SIG-M5 treated with dmso at 0.1 percent for 504 hours (cell line): ENCODE measurements around the gene ADTRP.

ENCODE experiments used
- DNase-seq: peaks from one replicate; lab custom pipeline; 2025; ENCODE audit not compliant: unreplicated experiment; lab: John Stamatoyannopoulos, UW

The ADTRP gene

GRCh38 chr6:11727998-11728961 lies 50.3 kb downstream of the ADTRP start:
- peak; percentile 86 for DNase-seq

DNA sequence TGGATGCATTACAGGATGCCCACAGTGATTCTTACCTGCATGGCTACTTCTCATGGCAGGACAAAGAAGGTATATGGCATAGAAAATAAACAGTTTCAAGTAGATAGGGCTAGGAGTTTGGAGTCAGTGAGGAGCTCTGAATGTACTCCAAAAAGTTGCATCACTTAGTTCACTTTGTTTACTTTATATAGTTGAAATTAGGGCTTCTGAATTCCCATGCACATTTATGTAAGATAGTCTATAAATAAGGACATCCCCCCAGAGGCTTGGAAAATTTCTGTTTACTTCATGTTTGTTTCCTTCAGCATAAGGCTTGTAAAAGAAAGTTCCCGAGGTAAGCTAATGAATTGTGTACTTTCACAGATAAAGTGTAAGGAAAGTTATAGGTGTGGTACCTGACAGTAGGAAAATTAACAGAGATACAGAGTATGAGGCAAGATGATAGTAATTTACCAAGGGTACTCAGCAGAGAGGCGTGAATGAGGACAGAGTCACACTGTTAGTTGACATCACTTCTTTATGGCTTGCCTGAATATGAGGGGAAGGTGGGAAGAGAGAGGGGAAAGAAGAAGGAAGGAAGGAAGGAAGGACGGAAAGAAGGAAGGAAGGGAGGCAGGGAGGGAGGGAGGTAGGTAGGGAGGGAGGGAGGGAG lies 51.1 kb downstream of the ADTRP start:
- no peak for DNase-seq

DNA sequence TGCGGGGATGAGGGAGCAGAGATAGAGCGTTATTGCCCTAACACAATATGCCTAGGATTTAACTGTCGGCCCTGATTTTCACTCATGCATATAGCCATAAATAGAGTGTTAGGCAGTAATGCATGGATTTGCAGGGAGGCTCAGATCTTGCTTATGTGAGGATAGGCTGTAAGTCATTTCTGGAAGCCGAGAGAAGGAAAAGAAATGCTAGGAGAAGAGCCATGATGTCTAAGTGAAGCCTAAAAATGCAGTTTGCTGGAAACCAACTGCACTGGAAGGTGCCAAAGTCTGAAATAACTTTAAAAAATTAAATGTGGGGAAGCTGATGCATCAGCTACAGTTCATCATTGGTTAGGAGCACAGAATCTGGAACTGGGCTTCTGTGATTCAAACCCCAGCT lies 54.3 kb downstream of the ADTRP start:
- DNase-seq, result no peak

DNA sequence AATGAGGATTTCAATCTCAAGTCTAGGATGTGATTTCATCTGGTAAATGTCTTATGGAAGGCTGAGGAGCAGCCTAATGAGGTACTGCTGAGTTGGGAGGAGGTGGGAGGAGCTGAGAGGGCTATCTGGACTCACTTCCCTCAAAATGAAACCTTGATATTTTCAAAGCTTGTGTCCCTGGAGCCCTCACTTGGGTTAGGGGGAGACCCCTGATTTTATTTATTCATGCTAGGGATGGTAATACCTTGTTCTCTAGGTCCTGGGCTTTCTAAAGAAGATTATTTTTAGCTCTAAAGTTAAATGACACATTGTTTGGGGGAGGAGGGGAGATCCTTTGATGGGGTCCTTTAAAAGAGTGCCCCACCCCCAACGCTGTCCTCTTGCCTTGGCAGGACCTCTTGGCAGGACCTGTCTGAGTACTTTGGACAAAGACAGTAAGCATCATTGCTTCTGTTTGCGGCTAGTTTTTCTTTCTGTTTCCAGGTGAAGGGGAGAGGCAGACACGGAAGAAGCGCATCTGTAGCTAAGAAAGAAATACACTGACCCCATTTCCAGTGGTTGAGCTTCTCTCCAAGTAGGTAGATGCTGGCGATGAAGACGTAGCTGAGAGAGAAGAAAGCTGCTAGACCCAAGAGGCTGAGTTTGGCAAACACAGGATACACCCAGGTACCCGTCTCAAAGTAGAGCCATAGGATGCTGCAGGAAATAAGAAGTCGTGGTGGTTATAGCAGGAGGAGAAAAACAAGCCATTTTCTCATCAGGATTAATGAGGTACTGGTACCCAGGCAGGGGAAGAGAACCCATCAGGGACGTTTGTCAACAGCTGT lies 55.6 kb downstream of the ADTRP start:
- DNase-seq, result no peak

GRCh38 chr6:11722220-11722619 lies 56.4 kb downstream of the ADTRP start:
- no peak for DNase-seq

GRCh38 chr6:11718463-11718862 lies 60.1 kb downstream of the ADTRP start:
- DNase-seq, result no peak

GRCh38 chr6:11718031-11718430 lies 60.6 kb downstream of the ADTRP start:
- DNase-seq, result no peak

DNA sequence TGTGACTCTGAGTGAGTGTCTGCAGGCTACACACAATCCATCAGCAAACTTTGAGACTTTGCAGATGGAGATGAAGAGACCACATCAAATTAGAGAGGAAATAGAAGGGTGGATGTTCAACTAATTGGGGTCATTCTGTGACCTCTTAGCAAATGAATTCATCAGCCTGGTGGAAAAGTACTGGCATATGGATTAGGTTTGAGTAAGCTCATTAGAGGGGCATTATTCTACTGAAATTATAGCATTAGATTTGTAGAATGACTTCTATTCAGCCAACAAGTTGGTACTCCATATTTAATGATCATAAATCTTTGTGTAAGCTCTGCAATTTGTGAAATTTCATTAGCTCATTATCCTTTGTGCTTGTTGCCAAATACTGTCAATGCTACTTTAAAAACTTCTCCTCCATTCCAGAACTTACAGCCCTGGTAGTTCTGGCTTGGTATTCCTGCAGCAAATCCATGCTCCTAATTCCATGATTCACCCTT lies 63.8 kb downstream of the ADTRP start:
- DNase-seq, result no peak

GRCh38 chr6:11714116-11714797 lies 64.3 kb downstream of the ADTRP start:
- DNase-seq, result no peak

GRCh38 chr6:11712760-11713159 lies 65.8 kb downstream of the ADTRP start:
- peak; percentile 86 for DNase-seq

- DNase-seq, result no peak
These were observed 66.5 kb downstream of the ADTRP start for GRCh38 chr6:11711984-11712711.

DNA sequence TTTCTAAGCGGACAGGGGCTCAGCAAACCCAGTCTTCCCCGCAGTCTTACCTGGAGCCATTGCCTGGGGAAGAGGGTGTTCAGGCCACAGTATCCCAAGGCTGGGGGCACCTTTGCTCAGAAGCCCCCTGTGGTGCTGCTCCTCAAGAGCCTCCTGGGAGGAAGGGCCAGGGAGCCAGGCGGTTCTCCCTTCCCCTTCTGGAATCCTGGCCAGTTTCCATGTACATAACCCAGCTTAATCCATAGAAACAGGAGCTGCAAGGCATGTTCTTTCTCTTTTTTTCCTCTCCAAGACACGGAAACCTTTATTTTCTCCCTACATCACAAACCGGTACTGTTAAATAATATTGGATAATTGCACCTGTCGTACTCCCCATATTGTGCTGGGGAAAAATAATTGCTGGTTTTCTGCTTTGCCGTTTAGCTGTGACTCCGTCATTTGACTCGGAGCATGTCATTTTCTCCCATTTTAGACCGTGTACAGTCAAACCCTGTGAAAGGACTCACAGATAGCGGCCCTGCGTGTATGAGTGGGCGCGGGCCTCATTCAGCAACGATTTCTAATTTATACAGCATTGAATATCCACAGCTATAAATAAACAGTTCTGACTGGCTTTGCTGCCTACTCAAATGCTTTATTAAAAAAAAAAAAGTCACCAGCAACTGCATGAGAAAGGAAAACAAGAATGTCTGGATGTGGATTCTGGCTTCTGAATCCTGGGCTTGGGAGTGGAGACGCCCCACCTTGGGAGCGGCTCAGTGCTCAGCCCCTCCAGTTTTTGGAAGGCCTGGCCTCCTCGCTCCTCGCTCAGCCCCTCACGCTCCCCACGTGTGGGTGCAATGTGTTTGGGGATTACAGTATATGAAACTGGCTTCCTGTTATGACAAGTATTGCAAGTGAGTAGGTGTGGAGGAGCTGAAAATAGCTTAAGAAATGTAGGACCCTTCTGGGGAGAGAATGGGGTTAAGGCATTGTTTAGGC lies 67.3 kb downstream of the ADTRP start:
- DNase-seq, result no peak

- DNase-seq, result no peak
These were observed 68.3 kb downstream of the ADTRP start for GRCh38 chr6:11710311-11710761.

GRCh38 chr6:11706171-11706570 lies 72.4 kb downstream of the ADTRP start:
- no peak for DNase-seq

- DNase-seq, result no peak
These were observed 73.1 kb downstream of the ADTRP start for GRCh38 chr6:11705483-11705882.

- DNase-seq, result no peak
These were observed 73.5 kb downstream of the ADTRP start for GRCh38 chr6:11705069-11705468.

DNA sequence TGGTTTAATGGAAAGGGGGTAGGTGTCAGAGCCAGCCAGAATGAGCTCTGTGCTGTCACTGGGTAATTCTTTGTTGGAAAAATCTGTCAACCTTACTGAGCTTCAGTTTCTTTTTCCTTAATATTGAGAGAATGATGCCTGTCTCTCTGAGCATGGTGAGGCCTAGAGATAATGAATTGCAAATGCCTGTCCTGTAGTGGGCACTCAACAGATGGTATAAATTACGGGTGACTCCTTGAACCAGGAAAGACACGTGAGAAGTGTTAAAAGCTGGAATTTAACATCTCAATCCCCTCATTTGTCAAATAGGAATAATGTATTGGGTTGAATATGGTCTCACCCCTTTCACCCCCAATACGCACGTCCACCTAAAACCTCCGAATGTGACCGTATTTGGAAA lies 74.9 kb downstream of the ADTRP start:
- DNase-seq, result no peak

- no peak for DNase-seq
These were observed 76.0 kb downstream of the ADTRP start for GRCh38 chr6:11702500-11703130.
